SK-N-SH treated with all-trans-retinoic acid at 6 μM for 48 hours (cell line): Measurements from ENCODE around the gene FANCI.

Experiments
- ATAC-seq: fragments of 200-7000 bp; cut with Tn5 transposase; 3 replicates; pipeline ENCODE4 v1.9.1; 2020; ENCODE audit warnings: mild to moderate bottlenecking, moderate library complexity
- ARNTL ChIP-seq: fragments of 450-650 bp; formaldehyde crosslinking; IDR thresholded peaks from 2 replicates; pipeline ENCODE4 v1.5.0; 2020; ENCODE audit warnings: low read depth, mild to moderate bottlenecking, moderate library complexity, borderline replicate concordance
- BACH2 ChIP-seq: fragments of 250-450 bp; sonication (Bioruptor Pico); IDR thresholded peaks from 2 replicates; pipeline ENCODE4 v1.9.0; 2021; ENCODE audit warnings: mild to moderate bottlenecking, borderline replicate concordance
- CSDC2 ChIP-seq: fragments of 250-450 bp; sonication (Bioruptor Pico); IDR thresholded peaks from 2 replicates; pipeline ENCODE4 v1.5.0; 2020; ENCODE audit warnings: mild to moderate bottlenecking, moderate library complexity
- CSRNP3 ChIP-seq: fragments of 250-450 bp; sonication (Bioruptor Pico); IDR thresholded peaks from 2 replicates; pipeline ENCODE4 v1.5.1; 2021; ENCODE audit warnings: mild to moderate bottlenecking, moderate library complexity
- ESRRG ChIP-seq: fragments of 250-450 bp; sonication (Bioruptor Pico); IDR thresholded peaks from 2 replicates; pipeline ENCODE4 v1.6.1; 2021; ENCODE audit warnings: mild to moderate bottlenecking
- ISL1 ChIP-seq: fragments of 250-450 bp; sonication (Bioruptor Pico); IDR thresholded peaks from 2 replicates; pipeline ENCODE4 v2.1.2; 2022; ENCODE audit warnings: mild to moderate bottlenecking, moderate library complexity
- OSR1 ChIP-seq: fragments of 250-450 bp; sonication (Bioruptor Pico); IDR thresholded peaks from 2 replicates; pipeline ENCODE4 v1.8.0; 2022; ENCODE audit warnings: moderate library complexity, mild to moderate bottlenecking, inconsistent platforms
- POU6F1 ChIP-seq: fragments of 250-450 bp; sonication (Bioruptor Pico); IDR thresholded peaks from 2 replicates; pipeline ENCODE4 v1.8.0; 2021; ENCODE audit warnings: low read depth, mild to moderate bottlenecking, moderate library complexity, borderline replicate concordance
- PPARA ChIP-seq: fragments of 250-450 bp; sonication (Bioruptor Pico); IDR thresholded peaks from 2 replicates; pipeline ENCODE4 v1.5.0; 2020; ENCODE audit warnings: mild to moderate bottlenecking, borderline replicate concordance
- RARB ChIP-seq: fragments of 250-450 bp; sonication (Bioruptor Pico); IDR thresholded peaks from 2 replicates; pipeline ENCODE4 v1.8.0; 2021; ENCODE audit warnings: mild to moderate bottlenecking, moderate library complexity
- SNAI2 ChIP-seq: fragments of 250-450 bp; sonication (Bioruptor Pico); IDR thresholded peaks from 2 replicates; pipeline ENCODE4 v1.5.0; 2020; ENCODE audit warnings: mild to moderate bottlenecking, moderate library complexity
- TCF4 ChIP-seq: fragments of 250-450 bp; sonication (Bioruptor Pico); IDR thresholded peaks from 2 replicates; pipeline ENCODE4 v1.8.0; 2021; ENCODE audit warnings: mild to moderate bottlenecking, moderate library complexity, borderline replicate concordance
- TSHZ2 ChIP-seq: fragments of 250-450 bp; sonication (Bioruptor Pico); IDR thresholded peaks from 2 replicates; pipeline ENCODE4 v1.5.0; 2020; ENCODE audit warnings: mild to moderate bottlenecking, moderate library complexity
- ZC3H10 ChIP-seq: fragments of 250-450 bp; sonication (Bioruptor Pico); IDR thresholded peaks from 2 replicates; pipeline ENCODE4 v1.5.1; 2021; ENCODE audit warnings: mild to moderate bottlenecking, moderate library complexity
- ZFP3 ChIP-seq: fragments of 250-450 bp; sonication (Bioruptor Pico); IDR thresholded peaks from 2 replicates; pipeline ENCODE4 v1.5.0; 2020; ENCODE audit warnings: mild to moderate bottlenecking, moderate library complexity
- ZNF565 ChIP-seq: fragments of 450-650 bp; formaldehyde crosslinking; conservative IDR thresholded peaks from 2 replicates; pipeline ENCODE4 v1.5.0; 2020; ENCODE audit warnings: low read depth, mild to moderate bottlenecking, moderate library complexity
- TF ChIP-seq, protein P1 (sequence below): fragments of 250-450 bp; sonication (Bioruptor Pico); IDR thresholded peaks from 2 replicates; pipeline ENCODE4 v1.8.0; 2020; ENCODE audit warnings: mild to moderate bottlenecking, moderate library complexity, borderline replicate concordance
- TF ChIP-seq, protein P2 (sequence below): fragments of 250-450 bp; sonication (Bioruptor Pico); IDR thresholded peaks from 2 replicates; pipeline ENCODE4 v1.5.1; 2020; ENCODE audit warnings: low read depth, mild to moderate bottlenecking, moderate library complexity

Gene FANCI

DNA sequence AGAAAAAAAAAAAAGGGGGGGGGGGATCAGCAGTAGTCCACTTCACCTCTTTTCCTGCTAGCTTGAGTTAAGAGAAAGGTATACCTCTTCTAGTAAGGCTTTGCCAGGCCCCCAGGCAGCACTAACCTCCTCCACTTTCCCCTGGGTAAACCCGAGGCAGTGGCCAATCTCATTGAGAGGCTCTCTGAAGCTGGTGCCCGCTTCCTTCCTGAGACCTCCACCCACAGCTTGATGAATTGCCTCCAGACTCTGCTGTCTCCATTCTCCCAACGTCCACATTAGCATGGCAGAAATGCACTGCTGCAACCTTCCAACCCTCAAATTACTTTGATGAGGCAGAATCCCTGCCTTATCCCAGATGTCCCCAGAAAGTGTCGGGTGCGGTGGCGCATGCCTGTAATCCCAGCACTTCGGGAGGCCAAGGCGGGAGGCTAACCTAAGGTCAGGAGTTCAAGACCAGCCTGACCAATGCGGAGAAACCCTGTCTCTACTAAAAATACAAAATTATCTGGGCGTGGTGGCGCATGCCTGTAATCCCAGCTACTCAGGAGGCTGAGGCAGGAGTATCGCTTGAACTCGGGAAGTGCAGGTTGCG lies 37.7 kb upstream of the FANCI start (continued):
- no peak for TF ChIP-seq POU6F1 (CRISPR knock-in tag)
- no peak for TF ChIP-seq ZNF565
- no peak for TF ChIP-seq ZFP3 (CRISPR knock-in tag)
- TF ChIP-seq SNAI2 (CRISPR knock-in tag) = no peak

- peak; percentile 99 for ATAC-seq
- TF ChIP-seq OSR1 = no peak
- TF ChIP-seq, protein P1, sequence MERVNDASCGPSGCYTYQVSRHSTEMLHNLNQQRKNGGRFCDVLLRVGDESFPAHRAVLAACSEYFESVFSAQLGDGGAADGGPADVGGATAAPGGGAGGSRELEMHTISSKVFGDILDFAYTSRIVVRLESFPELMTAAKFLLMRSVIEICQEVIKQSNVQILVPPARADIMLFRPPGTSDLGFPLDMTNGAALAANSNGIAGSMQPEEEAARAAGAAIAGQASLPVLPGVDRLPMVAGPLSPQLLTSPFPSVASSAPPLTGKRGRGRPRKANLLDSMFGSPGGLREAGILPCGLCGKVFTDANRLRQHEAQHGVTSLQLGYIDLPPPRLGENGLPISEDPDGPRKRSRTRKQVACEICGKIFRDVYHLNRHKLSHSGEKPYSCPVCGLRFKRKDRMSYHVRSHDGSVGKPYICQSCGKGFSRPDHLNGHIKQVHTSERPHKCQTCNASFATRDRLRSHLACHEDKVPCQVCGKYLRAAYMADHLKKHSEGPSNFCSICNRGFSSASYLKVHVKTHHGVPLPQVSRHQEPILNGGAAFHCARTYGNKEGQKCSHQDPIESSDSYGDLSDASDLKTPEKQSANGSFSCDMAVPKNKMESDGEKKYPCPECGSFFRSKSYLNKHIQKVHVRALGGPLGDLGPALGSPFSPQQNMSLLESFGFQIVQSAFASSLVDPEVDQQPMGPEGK (CRISPR knock-in tag) = no peak
- TF ChIP-seq RARB (CRISPR knock-in tag) = no peak
- no peak for TF ChIP-seq ESRRG (CRISPR knock-in tag)
- TF ChIP-seq CSRNP3 (CRISPR knock-in tag) = no peak
- TF ChIP-seq, protein P2, sequence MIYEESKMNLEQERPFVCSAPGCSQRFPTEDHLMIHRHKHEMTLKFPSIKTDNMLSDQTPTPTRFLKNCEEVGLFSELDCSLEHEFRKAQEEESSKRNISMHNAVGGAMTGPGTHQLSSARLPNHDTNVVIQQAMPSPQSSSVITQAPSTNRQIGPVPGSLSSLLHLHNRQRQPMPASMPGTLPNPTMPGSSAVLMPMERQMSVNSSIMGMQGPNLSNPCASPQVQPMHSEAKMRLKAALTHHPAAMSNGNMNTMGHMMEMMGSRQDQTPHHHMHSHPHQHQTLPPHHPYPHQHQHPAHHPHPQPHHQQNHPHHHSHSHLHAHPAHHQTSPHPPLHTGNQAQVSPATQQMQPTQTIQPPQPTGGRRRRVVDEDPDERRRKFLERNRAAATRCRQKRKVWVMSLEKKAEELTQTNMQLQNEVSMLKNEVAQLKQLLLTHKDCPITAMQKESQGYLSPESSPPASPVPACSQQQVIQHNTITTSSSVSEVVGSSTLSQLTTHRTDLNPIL (CRISPR knock-in tag) = no peak
- TF ChIP-seq ZFP3 (CRISPR knock-in tag) = no peak
- TF ChIP-seq TCF4 (CRISPR knock-in tag) = no peak
- no peak for TF ChIP-seq TSHZ2 (CRISPR knock-in tag)
- no peak for TF ChIP-seq ZC3H10
- no peak for TF ChIP-seq PPARA (CRISPR knock-in tag)
- TF ChIP-seq, all 23 proteins: peak for 0
These were observed 36.9 kb upstream of the FANCI start for GRCh38 chr15:89206908-89207331.

GRCh38 chr15:89208256-89208655 lies 35.5 kb upstream of the FANCI start:
- TF ChIP-seq ZNF565 (no peak), RARB (CRISPR knock-in tag) (no peak), ZC3H10 (no peak), ZFP3 (CRISPR knock-in tag) (no peak), CSDC2 (no peak), CSRNP3 (CRISPR knock-in tag) (no peak), POU6F1 (CRISPR knock-in tag) (no peak), ISL1 (CRISPR knock-in tag) (no peak), ARNTL (CRISPR knock-in tag) (no peak), BACH2 (CRISPR knock-in tag) (no peak), PPARA (CRISPR knock-in tag) (no peak), OSR1 (no peak), SNAI2 (CRISPR knock-in tag) (no peak)
- TF ChIP-seq, protein P2 (CRISPR knock-in tag) = no peak
- TF ChIP-seq, protein P1 (CRISPR knock-in tag) = no peak
- ATAC-seq = no peak
